Endothelial cell of umbilical vein (primary cell): Measurements from ENCODE around the gene ARHGAP22.

Experiments
- EZH2 ChIP-seq: IDR thresholded peaks from 2 replicates; pipeline ENCODE4 v1.6.1; 2012; ENCODE audit warnings: borderline replicate concordance, low read depth, mild to moderate bottlenecking, moderate library complexity, low read length, inconsistent platforms; ENCODE audit not compliant: severe bottlenecking
- POLR2A ChIP-seq: IDR thresholded peaks from 2 replicates; pipeline ENCODE4 v1.6.1; 2012; ENCODE audit warnings: low read depth, mild to moderate bottlenecking, control low read depth, low read length
- POLR2AphosphoS5 ChIP-seq: IDR thresholded peaks from 2 replicates; pipeline ENCODE4 v1.6.1; 2012; ENCODE audit warnings: low read depth, mild to moderate bottlenecking, control low read depth, low read length, moderate library complexity; ENCODE audit not compliant: insufficient read depth
- TF ChIP-seq, protein P1 (sequence below), 2 donors: IDR thresholded peaks; 1 replicate in 1 of 2; 2 replicates in 1 of 2; pipeline ENCODE4 v1.5.1; 2011; ENCODE audit warnings: low read length in 2 of 2, mild to moderate bottlenecking in 2 of 2, moderate library complexity in 2 of 2, control low read depth in 1 of 2, inconsistent platforms in 1 of 2, low read depth in 1 of 2; ENCODE audit not compliant: insufficient read depth in 1 of 2; ENCODE audit errors: extremely low read depth in 1 of 2

- TF ChIP-seq POLR2A (no peak), POLR2AphosphoS5 (no peak), EZH2 (no peak)
- TF ChIP-seq, protein P1, sequence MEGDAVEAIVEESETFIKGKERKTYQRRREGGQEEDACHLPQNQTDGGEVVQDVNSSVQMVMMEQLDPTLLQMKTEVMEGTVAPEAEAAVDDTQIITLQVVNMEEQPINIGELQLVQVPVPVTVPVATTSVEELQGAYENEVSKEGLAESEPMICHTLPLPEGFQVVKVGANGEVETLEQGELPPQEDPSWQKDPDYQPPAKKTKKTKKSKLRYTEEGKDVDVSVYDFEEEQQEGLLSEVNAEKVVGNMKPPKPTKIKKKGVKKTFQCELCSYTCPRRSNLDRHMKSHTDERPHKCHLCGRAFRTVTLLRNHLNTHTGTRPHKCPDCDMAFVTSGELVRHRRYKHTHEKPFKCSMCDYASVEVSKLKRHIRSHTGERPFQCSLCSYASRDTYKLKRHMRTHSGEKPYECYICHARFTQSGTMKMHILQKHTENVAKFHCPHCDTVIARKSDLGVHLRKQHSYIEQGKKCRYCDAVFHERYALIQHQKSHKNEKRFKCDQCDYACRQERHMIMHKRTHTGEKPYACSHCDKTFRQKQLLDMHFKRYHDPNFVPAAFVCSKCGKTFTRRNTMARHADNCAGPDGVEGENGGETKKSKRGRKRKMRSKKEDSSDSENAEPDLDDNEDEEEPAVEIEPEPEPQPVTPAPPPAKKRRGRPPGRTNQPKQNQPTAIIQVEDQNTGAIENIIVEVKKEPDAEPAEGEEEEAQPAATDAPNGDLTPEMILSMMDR (IDR thresholded peaks at IDR 0.05; ENCODE audit: extremely low read depth in 1 of 2, insufficient read depth in 1 of 2, low read depth in 1 of 2, low read length in 2 of 2), result no peak
Observed at GRCh38 chr10:48404646-48405045, 200.2 kb downstream of the ARHGAP22 start.
